SJCRH30 (cell line): ENCODE data around the gene PDE1A. TPM values are rescaled to one million over a fixed set of nuclear protein-coding genes. Genes with fewer than 3 reads are reported as not detected.
"Not testable (repeated sequence)": the region's sequence is repeated elsewhere in the genome, so short reads cannot be mapped to it uniquely, and the experiment has no call there.

ENCODE experiments used
- DNase-seq, 2 experiments: peaks; one replicate each; pipeline ENCODE4 v3.0.0-alpha.2; 2015 to 2020
- H3K27ac ChIP-seq: fragments of 250-450 bp; sonication (Bioruptor Pico); 2 replicates; pipeline ENCODE4 v1.5.1; 2020; ENCODE audit warnings: mild to moderate bottlenecking, moderate library complexity
- H3K27me3 ChIP-seq: fragments of 250-450 bp; sonication (Bioruptor Pico); 2 replicates; pipeline ENCODE4 v1.5.1; 2020; ENCODE audit warnings: mild to moderate bottlenecking, moderate library complexity
- H3K36me3 ChIP-seq: fragments of 250-450 bp; sonication (Bioruptor Pico); 2 replicates; pipeline ENCODE4 v1.5.1; 2020; ENCODE audit warnings: mild to moderate bottlenecking, moderate library complexity
- H3K4me1 ChIP-seq: fragments of 250-450 bp; sonication (Bioruptor Pico); 2 replicates; pipeline ENCODE4 v1.5.1; 2020; ENCODE audit warnings: mild to moderate bottlenecking, moderate library complexity
- H3K4me3 ChIP-seq: fragments of 250-450 bp; sonication (Bioruptor Pico); 2 replicates; pipeline ENCODE4 v1.5.1; 2020; ENCODE audit warnings: mild to moderate bottlenecking, moderate library complexity
- H3K9me3 ChIP-seq: fragments of 250-450 bp; sonication (Bioruptor Pico); replicated peaks from 2 replicates; pipeline ENCODE4 v1.5.1; 2020; ENCODE audit warnings: mild to moderate bottlenecking, moderate library complexity
- total RNA-seq: library from RNA; depleted of rRNA; stranded (reverse); fragments of >200 nt; shearing (Covaris generic); gene quantifications from 2 replicates; pipeline ENCODE4 v1.2.3, GENCODE V29; 2014

PDE1A gene
- total RNA-seq, 1 experiment from 2014 or later: 1.6 TPM

GRCh38 chr2:182300608-182301007 lies 126.2 kb downstream of the PDE1A start:
- H3K9me3 ChIP-seq: no peaks in the 10 kb centered on the region

GRCh38 chr2:182299632-182300031 lies 127.2 kb downstream of the PDE1A start:
- no peaks in the 10 kb centered on the region for H3K27me3 ChIP-seq
- no peak for DNase-seq

More at GRCh38 chr2:182300608-182301007, 126.2 kb downstream of the PDE1A start:
- Histone ChIP-seq H3K27ac (no peak overlapping the region), H3K27me3 (no peaks in the 10 kb centered on the region), H3K4me1 (no peaks in the 10 kb centered on the region; the same call in none of the 2 replicates), H3K4me3 (no peak overlapping the region), H3K36me3 (no peaks in the 10 kb centered on the region)
- peak in 1 of 2 experiments; percentile 9 for DNase-seq

GRCh38 chr2:182298456-182298855 lies 128.4 kb downstream of the PDE1A start:
- DNase-seq: no peak
- H3K27me3 ChIP-seq: no peaks in the 10 kb centered on the region
- H3K4me3 ChIP-seq: no peak overlapping the region
- no peaks in the 10 kb centered on the region for H3K9me3 ChIP-seq
- no peak overlapping the region for H3K27ac ChIP-seq
- no peaks in the 10 kb centered on the region; the same call in none of the 2 replicates for H3K4me1 ChIP-seq
- no peaks in the 10 kb centered on the region for H3K36me3 ChIP-seq

More at GRCh38 chr2:182299632-182300031, 127.2 kb downstream of the PDE1A start:
- Histone ChIP-seq H3K4me3 (no peak overlapping the region), H3K36me3 (no peaks in the 10 kb centered on the region), H3K4me1 (no peaks in the 10 kb centered on the region; the same call in none of the 2 replicates), H3K9me3 (no peaks in the 10 kb centered on the region), H3K27ac (no peak overlapping the region)

GRCh38 chr2:182291296-182291695 lies 135.5 kb downstream of the PDE1A start:
- H3K9me3 ChIP-seq: no peaks in the 10 kb centered on the region

GRCh38 chr2:182283512-182283911 lies 143.3 kb downstream of the PDE1A start:
- no peak for DNase-seq
- Histone ChIP-seq H3K9me3 (no peaks in the 10 kb centered on the region), H3K27ac (no peak overlapping the region), H3K4me1 (peaks cover 18% of the 10 kb centered on the region), H3K4me3 (no peak overlapping the region), H3K36me3 (no peaks in the 10 kb centered on the region), H3K27me3 (no peaks in the 10 kb centered on the region)

More at GRCh38 chr2:182291296-182291695, 135.5 kb downstream of the PDE1A start:
- no peak overlapping the region for H3K27ac ChIP-seq
- DNase-seq: no peak
- no peaks in the 10 kb centered on the region for H3K27me3 ChIP-seq
- H3K36me3 ChIP-seq: no peaks in the 10 kb centered on the region
- H3K4me3 ChIP-seq: no peak overlapping the region
- H3K4me1 ChIP-seq: peaks cover 7% of the 10 kb centered on the region; the same call in 1 of the 2 replicates

GRCh38 chr2:182281276-182281675 lies 145.6 kb downstream of the PDE1A start:
- no peaks in the 10 kb centered on the region for H3K27me3 ChIP-seq
- H3K36me3 ChIP-seq: no peaks in the 10 kb centered on the region
- peaks cover 18% of the 10 kb centered on the region for H3K4me1 ChIP-seq
- no peaks in the 10 kb centered on the region; the same call in 1 of the 2 replicates for H3K9me3 ChIP-seq
- no peak overlapping the region for H3K4me3 ChIP-seq
- no peak for DNase-seq
- peak overlapping the region; percentile 21; the same call in 1 of the 2 replicates for H3K27ac ChIP-seq

GRCh38 chr2:182280118-182280517 lies 146.7 kb downstream of the PDE1A start:
- peak overlapping the region; percentile 21 for H3K27ac ChIP-seq
- no peaks in the 10 kb centered on the region for H3K27me3 ChIP-seq
- no peak overlapping the region for H3K4me3 ChIP-seq
- H3K36me3 ChIP-seq: no peaks in the 10 kb centered on the region
- no peaks in the 10 kb centered on the region; the same call in 1 of the 2 replicates for H3K9me3 ChIP-seq
- peaks cover 18% of the 10 kb centered on the region for H3K4me1 ChIP-seq
- peak; percentile 61 to 83 for DNase-seq

GRCh38 chr2:182276662-182277061 lies 150.2 kb downstream of the PDE1A start:
- not testable (repeated sequence) for H3K36me3 ChIP-seq, H3K27me3 ChIP-seq, H3K9me3 ChIP-seq, H3K4me3 ChIP-seq, H3K27ac ChIP-seq
- DNase-seq: peak in 1 of 2 experiments; percentile 9
- peaks cover 18% of the 10 kb centered on the region for H3K4me1 ChIP-seq

GRCh38 chr2:182267971-182268370 lies 158.9 kb downstream of the PDE1A start:
- no peak overlapping the region for H3K4me3 ChIP-seq
- no peak overlapping the region for H3K27ac ChIP-seq
- no peak for DNase-seq
- H3K36me3 ChIP-seq: no peaks in the 10 kb centered on the region; the same call in 1 of the 2 replicates
- H3K4me1 ChIP-seq: no peaks in the 10 kb centered on the region
- no peaks in the 10 kb centered on the region for H3K27me3 ChIP-seq
- H3K9me3 ChIP-seq: no peaks in the 10 kb centered on the region

- no peak overlapping the region for H3K27ac ChIP-seq
- no peak overlapping the region for H3K4me3 ChIP-seq
- no peaks in the 10 kb centered on the region for H3K9me3 ChIP-seq
- DNase-seq: no peak
- H3K4me1 ChIP-seq: no peaks in the 10 kb centered on the region
- H3K36me3 ChIP-seq: no peaks in the 10 kb centered on the region; the same call in 1 of the 2 replicates
- no peaks in the 10 kb centered on the region for H3K27me3 ChIP-seq
Measured at GRCh38 chr2:182266909-182267308, 159.9 kb downstream of the PDE1A start.

- Histone ChIP-seq H3K9me3 (no peaks in the 10 kb centered on the region), H3K27me3 (no peaks in the 10 kb centered on the region), H3K27ac (no peak overlapping the region), H3K4me1 (no peaks in the 10 kb centered on the region), H3K4me3 (no peak overlapping the region), H3K36me3 (no peaks in the 10 kb centered on the region)
- DNase-seq: no peak
Measured at GRCh38 chr2:182265718-182266117, 161.1 kb downstream of the PDE1A start.

- Histone ChIP-seq H3K36me3 (no peaks in the 10 kb centered on the region), H3K4me1 (no peaks in the 10 kb centered on the region), H3K9me3 (no peaks in the 10 kb centered on the region), H3K27ac (no peak overlapping the region), H3K4me3 (no peak overlapping the region), H3K27me3 (no peaks in the 10 kb centered on the region)
- no peak for DNase-seq
Measured at GRCh38 chr2:182261860-182262387, 164.9 kb downstream of the PDE1A start.

GRCh38 chr2:182259629-182260150 lies 167.1 kb downstream of the PDE1A start:
- Histone ChIP-seq H3K36me3 (no peaks in the 10 kb centered on the region), H3K27me3 (no peaks in the 10 kb centered on the region), H3K9me3 (no peaks in the 10 kb centered on the region), H3K27ac (no peak overlapping the region), H3K4me1 (no peaks in the 10 kb centered on the region), H3K4me3 (no peak overlapping the region)
- DNase-seq: no peak

- DNase-seq: no peak
- H3K27me3 ChIP-seq: no peaks in the 10 kb centered on the region
- no peak overlapping the region for H3K4me3 ChIP-seq
- H3K27ac ChIP-seq: no peak overlapping the region
- no peaks in the 10 kb centered on the region; the same call in 1 of the 2 replicates for H3K9me3 ChIP-seq
- H3K36me3 ChIP-seq: no peaks in the 10 kb centered on the region
- H3K4me1 ChIP-seq: 0 out of 2 replicates have a peak, but pooled peaks cover 3% of the 10 kb centered on the region
Measured at GRCh38 chr2:182252534-182252933, 174.3 kb downstream of the PDE1A start.

GRCh38 chr2:182248898-182249297 lies 177.9 kb downstream of the PDE1A start:
- H3K27ac ChIP-seq: no peak overlapping the region
- H3K4me1 ChIP-seq: 0 out of 2 replicates have a peak, but pooled peaks cover 3% of the 10 kb centered on the region
- H3K4me3 ChIP-seq: no peak overlapping the region
- no peaks in the 10 kb centered on the region for H3K36me3 ChIP-seq
- H3K27me3 ChIP-seq: no peaks in the 10 kb centered on the region
- peaks cover 2% of the 10 kb centered on the region; the same call in 1 of the 2 replicates for H3K9me3 ChIP-seq
- DNase-seq: no peak
